Body of pancreas (tissue), 4 donors: Measurements from ENCODE around the gene VTA1.

Experiments used
- POLR2A ChIP-seq, 3 donors: fragments of 450-650 bp; IDR thresholded peaks; one replicate each; pipeline ENCODE4 v1.6.1; 2016; ENCODE audit warnings: antibody characterized with exemption in 3 of 3, mild to moderate bottlenecking in 2 of 3
- TF ChIP-seq, protein P1 (sequence below), 7 experiments: fragments of 450-650 bp in 4 of 7; fragments of 200-600 bp in 3 of 7; sonication (generic) in 3 of 7; IDR thresholded peaks; one replicate each; pipeline ENCODE4 v1.5.1; 2016 to 2019; ENCODE audit warnings: antibody characterized with exemption in 7 of 7

DNA sequence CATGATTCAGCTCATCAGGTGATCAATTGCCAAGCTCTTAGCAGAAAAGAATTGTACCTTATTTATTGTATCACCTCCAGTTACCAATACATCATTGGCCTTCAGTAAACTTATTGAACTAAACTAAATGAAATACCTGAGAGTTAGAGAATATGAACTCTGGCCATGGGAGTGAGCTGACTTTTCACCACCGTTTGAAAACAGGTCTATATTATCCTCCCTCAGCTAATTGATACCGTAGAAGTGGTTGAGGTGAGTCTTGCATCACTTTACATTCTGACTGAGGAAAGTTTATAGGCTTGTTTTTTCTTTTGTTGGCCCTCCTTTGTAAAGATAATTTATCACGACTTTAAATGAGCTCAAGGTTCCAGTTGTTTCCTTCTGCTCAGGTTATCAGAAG is 102.2 kb downstream of the VTA1 start:
- TF ChIP-seq, protein P1, sequence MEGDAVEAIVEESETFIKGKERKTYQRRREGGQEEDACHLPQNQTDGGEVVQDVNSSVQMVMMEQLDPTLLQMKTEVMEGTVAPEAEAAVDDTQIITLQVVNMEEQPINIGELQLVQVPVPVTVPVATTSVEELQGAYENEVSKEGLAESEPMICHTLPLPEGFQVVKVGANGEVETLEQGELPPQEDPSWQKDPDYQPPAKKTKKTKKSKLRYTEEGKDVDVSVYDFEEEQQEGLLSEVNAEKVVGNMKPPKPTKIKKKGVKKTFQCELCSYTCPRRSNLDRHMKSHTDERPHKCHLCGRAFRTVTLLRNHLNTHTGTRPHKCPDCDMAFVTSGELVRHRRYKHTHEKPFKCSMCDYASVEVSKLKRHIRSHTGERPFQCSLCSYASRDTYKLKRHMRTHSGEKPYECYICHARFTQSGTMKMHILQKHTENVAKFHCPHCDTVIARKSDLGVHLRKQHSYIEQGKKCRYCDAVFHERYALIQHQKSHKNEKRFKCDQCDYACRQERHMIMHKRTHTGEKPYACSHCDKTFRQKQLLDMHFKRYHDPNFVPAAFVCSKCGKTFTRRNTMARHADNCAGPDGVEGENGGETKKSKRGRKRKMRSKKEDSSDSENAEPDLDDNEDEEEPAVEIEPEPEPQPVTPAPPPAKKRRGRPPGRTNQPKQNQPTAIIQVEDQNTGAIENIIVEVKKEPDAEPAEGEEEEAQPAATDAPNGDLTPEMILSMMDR (IDR thresholded peaks at IDR 0.05): no peak
- no peak for TF ChIP-seq POLR2A (IDR thresholded peaks at IDR 0.05)
